C4-2B (cell line): ENCODE measurements around the gene SAV1.

Experiments used
- H3K27ac ChIP-seq: fragments of 450-650 bp; 2 replicates; pipeline ENCODE4 v1.5.1; 2017
- CTCF ChIP-seq: fragments of 450-650 bp; conservative IDR thresholded peaks from 2 replicates; pipeline ENCODE4 v1.5.1; 2017; ENCODE audit warnings: mild to moderate bottlenecking
- ZFX ChIP-seq: fragments of 450-650 bp; IDR thresholded peaks from 2 replicates; pipeline ENCODE4 v1.6.1; 2017

Gene SAV1

GRCh38 chr14:50616275-50616674, 51.8 kb downstream of the SAV1 start:
- no peak for TF ChIP-seq CTCF
- TF ChIP-seq ZFX, result no peak

GRCh38 chr14:50615552-50615951, 52.6 kb downstream of the SAV1 start:
- no peak overlapping the region for H3K27ac ChIP-seq
- no peak for TF ChIP-seq ZFX
- no peak for TF ChIP-seq CTCF

More at GRCh38 chr14:50616275-50616674, 51.8 kb downstream of the SAV1 start:
- H3K27ac ChIP-seq, result no peak overlapping the region

GRCh38 chr14:50615056-50615455, 53.0 kb downstream of the SAV1 start:
- no peak for TF ChIP-seq CTCF
- no peak for TF ChIP-seq ZFX
- no peak overlapping the region for H3K27ac ChIP-seq

- no peak for TF ChIP-seq CTCF
- TF ChIP-seq ZFX, result no peak
- H3K27ac ChIP-seq, result no peak overlapping the region
Observed at GRCh38 chr14:50612806-50613205, 55.3 kb downstream of the SAV1 start.

- TF ChIP-seq CTCF (no peak), ZFX (no peak)
Observed at GRCh38 chr14:50610465-50610864, 57.6 kb downstream of the SAV1 start.

GRCh38 chr14:50608302-50608851, 59.7 kb downstream of the SAV1 start:
- TF ChIP-seq ZFX, result no peak
- no peak for TF ChIP-seq CTCF
- no peak overlapping the region for H3K27ac ChIP-seq

More at GRCh38 chr14:50610465-50610864, 57.6 kb downstream of the SAV1 start:
- no peak overlapping the region for H3K27ac ChIP-seq

- H3K27ac ChIP-seq, result no peak overlapping the region
Observed at GRCh38 chr14:50607761-50608160, 60.3 kb downstream of the SAV1 start.

More at GRCh38 chr14:50607761-50608160, 60.3 kb downstream of the SAV1 start:
- TF ChIP-seq CTCF, result no peak
- TF ChIP-seq ZFX, result no peak
